GM18499 (cell line): ENCODE measurements around the gene PNPLA8.
"Not testable (repeated sequence)": the region's sequence is repeated elsewhere in the genome, so short reads cannot be mapped to it uniquely, and the experiment has no call there.

Experiments
- ATAC-seq: cut with Tn5 transposase; IDR thresholded peaks from one replicate; pipeline ENCODE4 v1.9.1; 2021; ENCODE audit warnings: moderate number of reproducible peaks; ENCODE audit not compliant: insufficient read depth, unreplicated experiment

PNPLA8 gene

DNA sequence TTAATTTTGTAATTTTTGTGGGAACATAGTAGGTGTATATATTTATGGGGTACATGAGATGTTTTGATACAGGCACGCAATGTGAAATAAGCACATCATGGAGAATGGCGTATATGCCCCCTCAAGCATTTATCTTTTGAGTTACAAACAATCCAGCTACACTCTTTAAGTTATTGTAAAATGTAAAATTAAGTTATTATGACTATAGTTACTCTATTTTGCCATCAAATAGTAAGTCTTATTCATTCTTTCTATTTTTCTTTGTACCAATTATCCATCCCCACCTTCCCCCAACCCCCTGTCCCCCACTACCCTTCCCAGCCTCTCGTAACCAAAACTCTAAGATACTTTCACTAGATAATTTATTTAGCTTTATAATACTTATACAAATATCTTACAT is 7.8 kb upstream of the PNPLA8 start:
- ATAC-seq: no peak

DNA sequence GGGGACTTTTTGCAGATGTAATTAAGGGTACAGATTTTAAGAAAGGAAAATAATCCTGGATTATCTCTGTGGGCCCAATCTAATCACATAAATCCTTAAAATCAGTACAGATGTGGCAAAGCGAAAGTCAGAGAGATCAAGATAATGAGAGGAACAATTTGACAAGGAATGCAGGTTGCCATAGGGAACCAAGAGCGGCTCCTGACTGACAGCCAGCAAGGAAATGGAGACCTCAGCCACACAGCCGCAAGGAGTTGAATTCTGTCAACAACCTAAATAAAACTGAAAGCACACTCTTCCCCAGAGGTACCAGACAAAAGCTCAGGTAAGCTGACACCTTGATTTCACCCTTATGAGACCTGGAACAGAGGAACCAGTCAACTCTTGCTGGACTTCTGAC is 3.4 kb upstream of the PNPLA8 start:
- no peak for ATAC-seq

GRCh38 chr7:108528183-108528712 is 2.3 kb upstream of the PNPLA8 start:
- no peak for ATAC-seq

DNA sequence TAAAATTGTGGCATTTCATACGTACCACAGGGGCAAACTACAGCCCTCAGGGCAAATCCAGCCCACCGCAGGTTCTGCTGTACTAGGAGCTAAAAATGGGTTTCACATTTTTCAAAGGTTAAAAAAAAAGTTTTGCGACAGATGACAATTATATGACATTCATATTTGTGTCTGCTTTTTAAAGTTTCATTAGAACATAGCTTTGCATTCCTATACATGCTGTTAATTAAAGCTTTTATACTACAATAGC is 758 bp upstream of the PNPLA8 start:
- no peak for ATAC-seq

GRCh38 chr7:108525327-108525984 is 479 bp downstream of the PNPLA8 start:
- peak; percentile 25 for ATAC-seq

DNA sequence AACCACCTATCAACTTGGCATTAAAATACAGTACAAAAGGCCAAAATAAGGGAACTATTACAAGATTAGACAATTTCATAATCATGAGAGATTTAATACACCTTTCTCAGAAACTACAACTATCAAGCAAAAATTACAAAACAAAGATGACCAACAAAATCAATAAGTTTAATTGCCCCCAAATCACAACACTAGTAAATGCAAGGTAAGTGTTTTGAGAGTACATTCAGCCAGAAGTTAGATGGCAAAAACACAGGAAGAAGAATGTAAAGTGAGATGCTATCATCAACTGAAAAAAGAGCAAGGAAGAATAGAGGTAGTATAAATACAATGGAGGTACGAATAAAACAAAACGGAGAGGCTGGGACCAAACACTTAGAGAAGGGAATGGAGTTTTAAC is 3.2 kb downstream of the PNPLA8 start:
- no peak for ATAC-seq

GRCh38 chr7:108517951-108518350 is 8.0 kb downstream of the PNPLA8 start:
- ATAC-seq: no peak

GRCh38 chr7:108515630-108516029 is 10.3 kb downstream of the PNPLA8 start:
- ATAC-seq: no peak

DNA sequence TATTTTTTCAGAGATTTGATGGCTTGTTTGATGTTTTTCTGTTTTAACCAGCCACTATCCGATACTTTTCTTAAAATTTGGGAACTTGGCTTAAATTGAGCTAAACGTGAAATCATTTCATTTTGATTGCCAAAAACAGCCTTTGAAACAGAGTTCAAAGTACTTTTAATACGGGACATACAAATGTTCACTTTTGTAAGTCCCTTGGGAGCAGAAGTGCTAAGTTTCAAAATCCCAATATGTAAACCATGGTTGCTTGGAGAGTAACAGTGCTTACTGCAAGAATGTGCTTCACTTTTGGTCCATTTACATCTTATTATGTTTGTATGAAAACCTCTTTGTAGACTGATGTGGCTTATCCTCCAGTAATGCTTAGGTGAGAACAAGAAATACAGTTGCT is 10.9 kb downstream of the PNPLA8 start:
- no peak for ATAC-seq

- no peak for ATAC-seq
Measured at GRCh38 chr7:108511939-108512338, 14.0 kb downstream of the PNPLA8 start.

DNA sequence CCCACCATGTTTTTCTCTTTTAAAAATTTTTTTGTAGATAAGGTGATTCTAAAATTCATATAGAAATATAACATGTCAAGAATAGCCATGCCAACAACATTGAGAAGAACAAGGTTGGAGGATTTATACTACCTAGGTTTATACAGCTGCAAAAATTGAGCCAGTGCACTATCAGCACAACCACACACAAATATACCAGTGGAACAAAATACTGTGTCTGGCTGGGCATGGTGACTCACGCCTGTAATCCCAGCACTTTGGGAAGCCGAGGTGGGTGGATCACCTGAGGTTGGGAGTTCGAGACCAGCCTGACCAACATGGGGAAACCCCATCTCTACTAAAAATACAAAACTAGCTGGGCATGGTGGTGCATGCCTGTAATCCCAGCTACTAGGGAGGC is 21.4 kb downstream of the PNPLA8 start:
- not testable (repeated sequence) for ATAC-seq

DNA sequence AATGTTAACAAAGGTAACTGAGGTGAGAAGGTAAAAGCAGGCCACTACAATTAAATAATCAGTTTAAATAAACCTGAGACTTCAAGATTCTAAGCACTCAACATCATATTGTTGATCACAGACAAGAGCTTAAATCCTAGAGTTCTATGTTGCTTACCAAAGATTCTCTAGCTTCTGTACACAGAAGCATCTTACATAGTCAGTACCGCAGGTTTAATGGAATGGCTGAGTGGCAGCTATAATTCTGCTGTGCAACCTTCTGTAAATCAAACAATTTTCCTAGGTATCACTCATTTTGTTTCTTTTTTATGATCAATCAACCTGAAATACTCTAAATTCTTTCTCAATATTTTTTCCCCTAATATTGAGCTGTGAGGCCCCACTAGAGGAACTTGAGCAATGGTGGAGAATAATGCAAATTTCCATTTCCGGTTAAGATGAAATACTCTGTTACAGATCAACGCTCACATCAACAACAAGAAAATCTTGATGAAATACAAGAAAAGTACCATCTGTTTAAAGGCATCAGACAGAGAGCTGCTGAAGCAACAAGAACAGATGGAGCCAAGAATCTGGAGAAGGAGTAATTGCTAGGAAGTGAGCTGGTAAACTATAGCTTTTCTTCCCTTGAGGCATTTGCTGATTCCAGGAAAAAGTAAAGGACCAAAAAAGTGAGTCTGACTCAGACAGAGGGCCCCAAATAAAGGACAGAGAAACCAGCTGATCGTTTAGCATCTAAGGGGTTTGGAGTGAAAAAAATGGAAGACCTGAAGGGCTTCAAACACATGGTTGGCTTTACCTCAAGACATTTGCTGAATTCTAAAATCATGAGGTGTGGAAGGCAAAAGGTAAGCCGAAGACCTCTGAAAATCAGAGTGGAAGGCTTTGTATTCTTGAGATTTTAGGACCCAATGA is 22.6 kb downstream of the PNPLA8 start:
- ATAC-seq: peak; percentile 87

GRCh38 chr7:108499566-108499965 is 26.4 kb downstream of the PNPLA8 start:
- no peak for ATAC-seq

DNA sequence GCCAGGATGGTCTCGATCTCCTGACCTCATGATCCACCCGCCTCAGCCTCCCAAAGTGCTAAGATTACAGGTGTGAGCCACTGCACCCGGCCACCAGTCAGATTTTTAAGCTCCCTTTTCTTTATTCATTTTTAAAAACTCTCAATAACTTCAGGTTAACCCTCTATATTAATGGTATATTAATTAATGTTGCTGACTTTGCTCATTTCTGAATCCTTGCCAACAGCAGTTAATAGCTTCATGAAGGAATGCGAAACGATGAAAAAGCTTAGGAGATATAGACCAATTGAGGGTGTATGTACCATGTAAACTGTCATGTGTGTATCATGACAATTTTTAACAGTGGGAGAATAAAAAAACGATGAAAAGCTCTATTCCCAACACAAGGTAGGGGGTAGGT is 27.5 kb downstream of the PNPLA8 start:
- no peak for ATAC-seq

GRCh38 chr7:108497082-108497725 is 28.7 kb downstream of the PNPLA8 start:
- ATAC-seq: no peak

GRCh38 chr7:108492742-108493141 is 33.2 kb downstream of the PNPLA8 start:
- ATAC-seq: no peak

GRCh38 chr7:108488768-108489538 is 37.0 kb downstream of the PNPLA8 start:
- no peak for ATAC-seq

GRCh38 chr7:108487646-108488045 is 38.3 kb downstream of the PNPLA8 start:
- ATAC-seq: no peak

- no peak for ATAC-seq
Measured at GRCh38 chr7:108486291-108486966, 39.5 kb downstream of the PNPLA8 start.

DNA sequence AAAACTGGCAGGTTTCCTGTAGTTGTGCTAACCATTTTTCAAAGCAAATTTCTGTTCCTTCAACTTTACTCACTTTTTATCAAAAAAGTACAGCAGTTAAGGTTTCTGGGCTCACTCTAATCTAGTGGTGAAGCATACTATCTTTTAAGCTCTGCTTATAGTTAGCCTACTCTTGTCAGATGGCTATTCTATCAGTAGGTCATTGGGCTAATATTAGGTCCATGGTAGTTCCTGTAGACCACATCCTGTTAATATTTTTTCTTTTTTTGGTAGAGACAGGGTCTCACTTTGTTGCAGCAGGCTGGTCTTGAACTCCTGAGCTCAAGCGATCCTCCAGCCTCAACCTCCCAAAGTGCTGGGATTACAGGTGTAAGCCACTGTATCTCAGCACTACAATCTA is 41.8 kb downstream of the PNPLA8 start:
- no peak for ATAC-seq
